H9 (cell line): ENCODE results near the gene CCDC7. TPM values are rescaled to one million over a fixed set of nuclear protein-coding genes. Genes with fewer than 3 reads are reported as not detected.

Source experiments
- DNase-seq: peaks from one replicate; pipeline ENCODE4 v3.0.0-alpha.2; 2017
- H2AFZ ChIP-seq: one replicate; pipeline ENCODE4 v1.6.1; 2013; ENCODE audit warnings: mild to moderate bottlenecking, low read length, control low read depth, moderate library complexity
- H2AK5ac ChIP-seq: 2 replicates; pipeline ENCODE4 v1.6.1; 2013; ENCODE audit warnings: low read length, control low read depth, mixed read lengths; ENCODE audit not compliant: insufficient read length
- H2BK120ac ChIP-seq: one replicate; pipeline ENCODE4 v1.6.1; 2013; ENCODE audit warnings: low read depth, mild to moderate bottlenecking, low read length, control low read depth, inconsistent platforms; ENCODE audit not compliant: poor library complexity, severe bottlenecking
- H2BK12ac ChIP-seq: 2 replicates; pipeline ENCODE4 v1.6.1; 2013; ENCODE audit warnings: low read length, control low read depth, mixed read lengths, low read depth; ENCODE audit not compliant: insufficient read length
- H2BK15ac ChIP-seq: 2 replicates; pipeline ENCODE4 v1.6.1; 2013; ENCODE audit warnings: low read depth, low read length, control low read depth
- H2BK20ac ChIP-seq: one replicate; pipeline ENCODE4 v1.6.1; 2013; ENCODE audit warnings: low read depth, mild to moderate bottlenecking, low read length, control low read depth, inconsistent platforms; ENCODE audit not compliant: poor library complexity, severe bottlenecking
- H2BK5ac ChIP-seq: 2 replicates; pipeline ENCODE4 v1.6.1; 2013; ENCODE audit warnings: low read length, control low read depth, mixed read lengths; ENCODE audit not compliant: insufficient read length
- H3K14ac ChIP-seq: 2 replicates; pipeline ENCODE4 v1.6.1; 2013; ENCODE audit warnings: low read length, control low read depth; ENCODE audit not compliant: insufficient read depth
- H3K18ac ChIP-seq: 2 replicates; pipeline ENCODE4 v1.6.1; 2013; ENCODE audit warnings: low read depth, mild to moderate bottlenecking, mixed read lengths, low read length, control low read depth; ENCODE audit not compliant: insufficient read length
- H3K23ac ChIP-seq: 2 replicates; pipeline ENCODE4 v1.6.1; 2013; ENCODE audit warnings: low read length, control low read depth, mixed read lengths, low read depth; ENCODE audit not compliant: insufficient read length
- H3K23me2 ChIP-seq: 2 replicates; pipeline ENCODE4 v1.6.1; 2013; ENCODE audit warnings: low read depth, mild to moderate bottlenecking, mixed read lengths, low read length, control low read depth; ENCODE audit not compliant: insufficient read length, poor library complexity, severe bottlenecking
- H3K27ac ChIP-seq: 2 replicates; pipeline ENCODE4 v1.5.1; 2013; ENCODE audit warnings: low read length, control low read depth, mixed read lengths, low read depth; ENCODE audit not compliant: insufficient read length
- H3K27me3 ChIP-seq: 2 replicates; pipeline ENCODE4 v1.6.1; 2013; ENCODE audit warnings: low read length, control low read depth, inconsistent platforms; ENCODE audit not compliant: insufficient read depth
- H3K4ac ChIP-seq: 2 replicates; pipeline ENCODE4 v1.6.1; 2013; ENCODE audit warnings: low read depth, mild to moderate bottlenecking, control low read depth, inconsistent platforms, low read length, moderate library complexity
- H3K4me1 ChIP-seq: 2 replicates; pipeline ENCODE4 v1.6.1; 2013; ENCODE audit warnings: low read length, control low read depth, inconsistent platforms; ENCODE audit not compliant: insufficient read depth
- H3K4me2 ChIP-seq: 2 replicates; pipeline ENCODE4 v1.6.1; 2013; ENCODE audit warnings: low read length, control low read depth, mixed read lengths; ENCODE audit not compliant: insufficient read length, insufficient read depth
- H3K56ac ChIP-seq: 2 replicates; pipeline ENCODE4 v1.6.1; 2013; ENCODE audit warnings: low read depth, mild to moderate bottlenecking, mixed read lengths, low read length, control low read depth; ENCODE audit not compliant: insufficient read length
- H3K79me1 ChIP-seq: 2 replicates; pipeline ENCODE4 v1.6.1; 2013; ENCODE audit warnings: low read depth, mild to moderate bottlenecking, moderate library complexity, low read length, control low read depth, inconsistent platforms; ENCODE audit not compliant: insufficient read depth, poor library complexity, severe bottlenecking
- H3K79me2 ChIP-seq: 2 replicates; pipeline ENCODE4 v1.6.1; 2013; ENCODE audit warnings: low read length, control low read depth, inconsistent platforms; ENCODE audit not compliant: insufficient read depth
- H3K9ac ChIP-seq: 2 replicates; pipeline ENCODE4 v1.6.1; 2013; ENCODE audit warnings: low read length, control low read depth, mixed read lengths; ENCODE audit not compliant: insufficient read length; ENCODE audit errors: extremely low read depth
- H3K9me3 ChIP-seq: one replicate; pipeline ENCODE4 v1.6.1; 2013; ENCODE audit warnings: low read depth, low read length, inconsistent platforms; ENCODE audit not compliant: control insufficient read depth
- H3T11ph ChIP-seq: one replicate; pipeline ENCODE4 v1.6.1; 2013; ENCODE audit warnings: mild to moderate bottlenecking, low read length, control low read depth, inconsistent platforms
- H4K20me1 ChIP-seq: one replicate; pipeline ENCODE4 v1.6.1; 2013; ENCODE audit not compliant: control insufficient read depth, insufficient read length, insufficient read depth
- H4K5ac ChIP-seq: 2 replicates; pipeline ENCODE4 v1.6.1; 2013; ENCODE audit warnings: low read depth, mild to moderate bottlenecking, mixed read lengths, low read length, control low read depth; ENCODE audit not compliant: insufficient read length
- H4K8ac ChIP-seq: replicated peaks from 2 replicates; pipeline ENCODE4 v1.6.1; 2013; ENCODE audit warnings: low read length, control low read depth, mixed read lengths, low read depth; ENCODE audit not compliant: insufficient read length
- H4K91ac ChIP-seq: 2 replicates; pipeline ENCODE4 v1.6.1; 2013; ENCODE audit warnings: low read depth, mild to moderate bottlenecking, moderate library complexity, mixed read lengths, low read length, control low read depth; ENCODE audit not compliant: insufficient read length
- H3K27ac Mint-ChIP-seq, 3 experiments: 2 replicates in 2 of 3; 3 replicates in 1 of 3; pipeline ENCODE4 v1.8.0; 2020 to 2021; ENCODE audit warnings: mixed read lengths in 3 of 3, mild to moderate bottlenecking in 1 of 3, moderate library complexity in 1 of 3
- H3K27me3 Mint-ChIP-seq: 2 replicates; pipeline ENCODE4 v1.8.0; 2021; ENCODE audit warnings: low read depth, mild to moderate bottlenecking, moderate library complexity, mixed read lengths
- H3K36me3 Mint-ChIP-seq, 3 experiments: 2 replicates in 2 of 3; 3 replicates in 1 of 3; pipeline ENCODE4 v1.8.0; 2020 to 2021; ENCODE audit warnings: low read depth in 3 of 3, mixed read lengths in 3 of 3; ENCODE audit not compliant: insufficient read depth in 1 of 3
- H3K4me1 Mint-ChIP-seq, 2 experiments: 2 replicates each; pipeline ENCODE4 v1.8.0; 2020; ENCODE audit warnings: mixed read lengths in 2 of 2
- H3K4me3 Mint-ChIP-seq, 2 experiments: 2 replicates in 1 of 2; 3 replicates in 1 of 2; pipeline ENCODE4 v1.8.0; 2020 to 2021; ENCODE audit warnings: mild to moderate bottlenecking in 2 of 2, mixed read lengths in 2 of 2, moderate library complexity in 1 of 2
- H3K9me3 Mint-ChIP-seq, 2 experiments: 2 replicates in 1 of 2; 3 replicates in 1 of 2; pipeline ENCODE4 v1.8.0; 2020; ENCODE audit warnings: mild to moderate bottlenecking in 2 of 2, mixed read lengths in 2 of 2, moderate library complexity in 1 of 2
- WGBS: extraction: QIAGEN DNeasy Blood & Tissue Kit; methylation state at CpG from one replicate; pipeline ENCODE4 v1.1.7; 2013; ENCODE audit warnings: missing lambda C conversion rate, low lambda C conversion rate, mixed read lengths; ENCODE audit not compliant: insufficient read length; ENCODE audit errors: extremely low coverage; 5-methylcytosine and 5-hydroxymethylcytosine counted together
- total RNA-seq: library from RNA; stranded (reverse); gene quantifications from 2 replicates; pipeline ENCODE4 v1.2.1, GENCODE V29; 2021
- TF ChIP-seq, protein P1 (sequence below): fragments of 200-600 bp; sonication (generic); conservative IDR thresholded peaks from 3 replicates; pipeline ENCODE4 v1.8.0; 2021; ENCODE audit warnings: antibody characterized with exemption, mild to moderate bottlenecking

Gene CCDC7
- total RNA-seq, 1 experiment from 2014 or later, result 1.6 TPM

DNA sequence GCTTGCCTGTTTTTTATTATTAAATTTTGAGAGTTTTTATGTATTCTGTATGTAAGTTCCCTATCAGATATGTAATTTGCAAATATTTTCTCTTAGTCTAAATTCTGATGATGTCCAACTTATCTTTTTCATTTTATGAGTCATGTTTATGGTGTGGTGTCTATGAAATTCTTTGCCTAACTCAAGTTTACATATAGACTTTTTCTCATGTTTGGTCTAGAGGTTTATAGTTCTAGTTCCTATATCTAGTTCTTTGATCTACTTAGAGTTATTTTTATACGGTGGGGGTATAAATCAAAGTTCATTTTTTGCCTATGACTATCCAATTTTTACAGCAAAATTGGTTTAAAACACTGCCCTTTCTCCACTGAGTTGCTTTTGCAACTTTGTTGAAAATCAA lies 26.3 kb upstream of the CCDC7 start:
- Mint-ChIP-seq H3K27ac (no peak overlapping the region), H3K27me3 (peaks cover 4% of the 10 kb centered on the region), H3K36me3 (no peaks in the 10 kb centered on the region), H3K4me3 (no peak overlapping the region), H3K9me3 (peaks cover 0 to 9% of the 10 kb centered on the region in 2 experiments; a peak in 1 of 5 replicates), H3K4me1 (no peaks in the 10 kb centered on the region)
- H3K18ac ChIP-seq, result no peak overlapping the region
- H3K9ac ChIP-seq, result no peak overlapping the region
- no peaks in the 10 kb centered on the region for H3K79me2 ChIP-seq
- H3K23me2 ChIP-seq, result no peaks in the 10 kb centered on the region
- no peak overlapping the region for H2BK12ac ChIP-seq
- DNase-seq, result no peak
- no peak overlapping the region for H3K56ac ChIP-seq
- no peak overlapping the region for H2AFZ ChIP-seq
- no peak overlapping the region for H2BK15ac ChIP-seq
- H2BK120ac ChIP-seq, result no peak overlapping the region
- H2BK20ac ChIP-seq, result no peak overlapping the region
- H3K79me1 ChIP-seq, result no peaks in the 10 kb centered on the region
- H2BK5ac ChIP-seq, result no peak overlapping the region
- H3K4me1 ChIP-seq, result no peaks in the 10 kb centered on the region
- no peaks in the 10 kb centered on the region for H3K9me3 ChIP-seq
- H3K4me2 ChIP-seq, result no peak overlapping the region
- H3K27me3 ChIP-seq, result no peaks in the 10 kb centered on the region
- no peak overlapping the region for H3T11ph ChIP-seq
- no peak overlapping the region for H4K5ac ChIP-seq
- no peaks in the 10 kb centered on the region for H4K20me1 ChIP-seq
- no CpG with 5 or more reads among the region's 1 CpG for WGBS
- no peak overlapping the region for H4K8ac ChIP-seq
- H3K23ac ChIP-seq, result no peak overlapping the region
- no peak overlapping the region for H2AK5ac ChIP-seq
- no peak overlapping the region for H3K14ac ChIP-seq
- no peak overlapping the region for H4K91ac ChIP-seq
- no peak overlapping the region for H3K4ac ChIP-seq
- no peak overlapping the region for H3K27ac ChIP-seq
- TF ChIP-seq, protein P1, sequence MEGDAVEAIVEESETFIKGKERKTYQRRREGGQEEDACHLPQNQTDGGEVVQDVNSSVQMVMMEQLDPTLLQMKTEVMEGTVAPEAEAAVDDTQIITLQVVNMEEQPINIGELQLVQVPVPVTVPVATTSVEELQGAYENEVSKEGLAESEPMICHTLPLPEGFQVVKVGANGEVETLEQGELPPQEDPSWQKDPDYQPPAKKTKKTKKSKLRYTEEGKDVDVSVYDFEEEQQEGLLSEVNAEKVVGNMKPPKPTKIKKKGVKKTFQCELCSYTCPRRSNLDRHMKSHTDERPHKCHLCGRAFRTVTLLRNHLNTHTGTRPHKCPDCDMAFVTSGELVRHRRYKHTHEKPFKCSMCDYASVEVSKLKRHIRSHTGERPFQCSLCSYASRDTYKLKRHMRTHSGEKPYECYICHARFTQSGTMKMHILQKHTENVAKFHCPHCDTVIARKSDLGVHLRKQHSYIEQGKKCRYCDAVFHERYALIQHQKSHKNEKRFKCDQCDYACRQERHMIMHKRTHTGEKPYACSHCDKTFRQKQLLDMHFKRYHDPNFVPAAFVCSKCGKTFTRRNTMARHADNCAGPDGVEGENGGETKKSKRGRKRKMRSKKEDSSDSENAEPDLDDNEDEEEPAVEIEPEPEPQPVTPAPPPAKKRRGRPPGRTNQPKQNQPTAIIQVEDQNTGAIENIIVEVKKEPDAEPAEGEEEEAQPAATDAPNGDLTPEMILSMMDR, result no peak
